MM.1S (cell line): ENCODE measurements around the gene TMEM59L.

ENCODE experiments used
- DNase-seq: peaks from one replicate; pipeline ENCODE4 v3.0.0-alpha.2; 2015
- H2AFZ ChIP-seq: fragments of 300-600 bp; sonication (generic); 2 replicates; pipeline ENCODE4 v1.6.0; 2016; ENCODE audit warnings: antibody characterized with exemption, low read length
- H3F3A ChIP-seq: fragments of 300-600 bp; sonication (generic); 2 replicates; pipeline ENCODE4 v1.6.1; 2016; ENCODE audit warnings: mild to moderate bottlenecking, antibody characterized with exemption, low read length, moderate library complexity, mixed read lengths; ENCODE audit not compliant: insufficient read depth
- H3K27ac ChIP-seq: fragments of 300-600 bp; sonication (generic); 2 replicates; pipeline ENCODE4 v1.5.1; 2016; ENCODE audit warnings: mild to moderate bottlenecking, low read length
- H3K27me3 ChIP-seq: fragments of 300-600 bp; sonication (generic); replicated peaks from 2 replicates; pipeline ENCODE4 v1.6.0; 2016; ENCODE audit warnings: low read length; ENCODE audit not compliant: insufficient read depth
- H3K36me3 ChIP-seq: fragments of 300-600 bp; sonication (generic); replicated peaks from 2 replicates; pipeline ENCODE4 v1.6.1; 2016; ENCODE audit warnings: mild to moderate bottlenecking, low read length, mixed read lengths; ENCODE audit not compliant: insufficient read depth
- H3K4me1 ChIP-seq: fragments of 300-600 bp; sonication (generic); 2 replicates; pipeline ENCODE4 v1.6.1; 2016; ENCODE audit warnings: low read length, mixed read lengths
- H3K4me2 ChIP-seq: fragments of 300-600 bp; sonication (generic); 2 replicates; pipeline ENCODE4 v1.6.0; 2016; ENCODE audit warnings: low read depth, low read length
- H3K4me3 ChIP-seq: fragments of 300-600 bp; sonication (generic); 2 replicates; pipeline ENCODE4 v1.5.1; 2016; ENCODE audit warnings: low read length, mixed read lengths
- H3K79me2 ChIP-seq: fragments of 300-600 bp; sonication (generic); 2 replicates; pipeline ENCODE4 v1.6.1; 2016; ENCODE audit warnings: mixed run types, low read length, mixed read lengths
- H3K9ac ChIP-seq: fragments of 300-600 bp; sonication (generic); 2 replicates; pipeline ENCODE4 v1.6.1; 2016; ENCODE audit warnings: low read length, mixed read lengths
- H3K9me2 ChIP-seq: fragments of 300-600 bp; sonication (generic); replicated peaks from 2 replicates; pipeline ENCODE4 v1.6.1; 2016; ENCODE audit warnings: mild to moderate bottlenecking, low read length, mixed read lengths; ENCODE audit not compliant: insufficient read depth
- H3K9me3 ChIP-seq: fragments of 300-600 bp; sonication (generic); replicated peaks from 2 replicates; pipeline ENCODE4 v1.6.1; 2016; ENCODE audit warnings: mild to moderate bottlenecking, low read length, mixed read lengths; ENCODE audit not compliant: insufficient read depth
- H4K20me1 ChIP-seq: fragments of 300-600 bp; sonication (generic); 2 replicates; pipeline ENCODE4 v1.6.1; 2016; ENCODE audit warnings: mild to moderate bottlenecking, low read length, moderate library complexity, mixed read lengths; ENCODE audit not compliant: insufficient read depth
- EZH2 ChIP-seq: fragments of 300-600 bp; sonication (generic); optimal IDR thresholded peaks from 2 replicates; pipeline ENCODE3; 2017; ENCODE audit warnings: low read depth, mild to moderate bottlenecking, antibody characterized with exemption, low read length, mixed read lengths
- EZH2phosphoT487 ChIP-seq: fragments of 300-600 bp; sonication (generic); IDR thresholded peaks from 2 replicates; pipeline ENCODE4 v1.6.1; 2018; ENCODE audit warnings: antibody characterized with exemption, low read length
- TF ChIP-seq, protein P1 (sequence below): fragments of 300-600 bp; sonication (generic); IDR thresholded peaks from 2 replicates; pipeline ENCODE4 v1.5.1; 2016; ENCODE audit warnings: antibody characterized with exemption, low read length, mixed read lengths

Gene TMEM59L

DNA sequence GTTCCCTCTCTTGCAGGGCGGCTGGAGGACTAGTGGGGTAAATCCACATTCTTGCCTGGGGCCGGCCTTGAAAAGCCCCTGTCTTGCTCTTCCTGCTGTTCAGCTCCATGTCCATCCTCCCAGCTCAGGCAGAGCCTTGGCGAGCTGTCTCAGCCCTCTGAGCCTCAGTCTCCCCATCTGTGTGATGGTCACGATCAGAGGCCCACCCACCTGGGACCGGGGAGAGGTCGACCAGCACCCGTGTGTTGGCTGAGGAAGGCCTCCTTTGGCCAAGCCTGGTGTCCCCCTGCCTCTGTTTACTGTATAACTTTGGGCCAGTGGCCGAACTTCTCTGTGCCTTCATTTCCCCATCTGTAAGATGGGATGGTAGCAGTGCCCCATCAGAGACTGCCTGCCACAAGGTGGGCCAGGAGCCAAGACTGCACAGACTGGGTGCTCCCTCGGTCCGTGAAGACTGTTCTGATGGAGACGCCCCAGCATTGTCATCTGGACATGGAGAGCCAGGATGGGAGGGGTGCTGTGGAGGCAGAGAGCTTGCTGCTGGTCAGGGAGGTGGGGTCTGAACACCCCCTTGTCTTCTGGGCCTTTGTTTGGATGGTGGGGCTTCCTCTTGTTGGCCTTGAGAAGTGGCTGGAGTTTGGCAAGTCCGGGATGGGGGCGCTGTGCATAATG, 42.6 kb downstream of the TMEM59L start:
- Histone ChIP-seq H2AFZ (no peak overlapping the region), H3K4me3 (no peak overlapping the region), H3K9ac (no peak overlapping the region), H3K9me3 (no peaks in the 10 kb centered on the region), H3K9me2 (no peaks in the 10 kb centered on the region), H3F3A (no peaks in the 10 kb centered on the region), H3K4me1 (no peaks in the 10 kb centered on the region), H4K20me1 (no peaks in the 10 kb centered on the region), H3K27ac (no peak overlapping the region), H3K79me2 (no peaks in the 10 kb centered on the region), H3K36me3 (no peaks in the 10 kb centered on the region), H3K4me2 (no peak overlapping the region), H3K27me3 (no peaks in the 10 kb centered on the region)
- TF ChIP-seq EZH2phosphoT487 (no peak), EZH2 (no peak)
- TF ChIP-seq, protein P1, sequence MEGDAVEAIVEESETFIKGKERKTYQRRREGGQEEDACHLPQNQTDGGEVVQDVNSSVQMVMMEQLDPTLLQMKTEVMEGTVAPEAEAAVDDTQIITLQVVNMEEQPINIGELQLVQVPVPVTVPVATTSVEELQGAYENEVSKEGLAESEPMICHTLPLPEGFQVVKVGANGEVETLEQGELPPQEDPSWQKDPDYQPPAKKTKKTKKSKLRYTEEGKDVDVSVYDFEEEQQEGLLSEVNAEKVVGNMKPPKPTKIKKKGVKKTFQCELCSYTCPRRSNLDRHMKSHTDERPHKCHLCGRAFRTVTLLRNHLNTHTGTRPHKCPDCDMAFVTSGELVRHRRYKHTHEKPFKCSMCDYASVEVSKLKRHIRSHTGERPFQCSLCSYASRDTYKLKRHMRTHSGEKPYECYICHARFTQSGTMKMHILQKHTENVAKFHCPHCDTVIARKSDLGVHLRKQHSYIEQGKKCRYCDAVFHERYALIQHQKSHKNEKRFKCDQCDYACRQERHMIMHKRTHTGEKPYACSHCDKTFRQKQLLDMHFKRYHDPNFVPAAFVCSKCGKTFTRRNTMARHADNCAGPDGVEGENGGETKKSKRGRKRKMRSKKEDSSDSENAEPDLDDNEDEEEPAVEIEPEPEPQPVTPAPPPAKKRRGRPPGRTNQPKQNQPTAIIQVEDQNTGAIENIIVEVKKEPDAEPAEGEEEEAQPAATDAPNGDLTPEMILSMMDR = no peak
- no peak for DNase-seq

DNA sequence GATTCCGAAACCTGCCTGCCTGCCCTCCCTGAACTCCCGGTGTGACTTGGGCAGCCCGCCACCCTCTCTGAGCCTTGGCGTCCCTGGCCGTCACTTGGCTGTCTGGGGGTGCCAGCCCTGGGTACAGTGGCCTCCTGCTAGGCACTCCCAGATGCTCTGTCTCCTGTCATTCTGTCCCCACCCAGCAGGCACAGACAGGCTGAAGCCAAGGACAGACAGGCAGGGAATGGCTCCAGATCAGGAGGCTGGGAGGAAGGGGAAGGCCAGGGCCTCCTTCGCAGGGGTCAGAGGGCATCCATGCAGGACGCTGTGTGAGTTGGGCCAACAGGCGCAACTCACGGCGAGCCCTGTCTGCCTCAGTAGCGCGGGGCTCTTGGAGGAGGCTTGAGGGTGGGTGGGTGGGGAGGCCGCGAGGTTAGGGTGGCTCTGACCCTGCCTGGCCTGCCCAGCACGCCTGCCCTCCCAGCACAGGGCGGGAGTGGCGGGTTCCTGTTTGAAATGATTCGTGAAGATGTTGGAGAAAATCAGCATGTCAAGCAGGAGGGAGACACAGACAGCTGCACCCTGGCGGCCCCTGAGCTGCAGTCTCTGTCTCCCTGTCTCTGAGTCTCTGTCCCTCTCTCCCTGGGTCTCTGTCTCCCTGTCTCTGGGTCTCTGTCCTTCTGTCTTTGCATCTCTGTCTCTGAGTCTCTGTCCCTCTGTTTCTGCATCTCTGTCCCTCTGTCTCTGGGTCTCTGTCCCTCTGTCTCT, 43.8 kb downstream of the TMEM59L start:
- H3K9me2 ChIP-seq = no peaks in the 10 kb centered on the region

DNA sequence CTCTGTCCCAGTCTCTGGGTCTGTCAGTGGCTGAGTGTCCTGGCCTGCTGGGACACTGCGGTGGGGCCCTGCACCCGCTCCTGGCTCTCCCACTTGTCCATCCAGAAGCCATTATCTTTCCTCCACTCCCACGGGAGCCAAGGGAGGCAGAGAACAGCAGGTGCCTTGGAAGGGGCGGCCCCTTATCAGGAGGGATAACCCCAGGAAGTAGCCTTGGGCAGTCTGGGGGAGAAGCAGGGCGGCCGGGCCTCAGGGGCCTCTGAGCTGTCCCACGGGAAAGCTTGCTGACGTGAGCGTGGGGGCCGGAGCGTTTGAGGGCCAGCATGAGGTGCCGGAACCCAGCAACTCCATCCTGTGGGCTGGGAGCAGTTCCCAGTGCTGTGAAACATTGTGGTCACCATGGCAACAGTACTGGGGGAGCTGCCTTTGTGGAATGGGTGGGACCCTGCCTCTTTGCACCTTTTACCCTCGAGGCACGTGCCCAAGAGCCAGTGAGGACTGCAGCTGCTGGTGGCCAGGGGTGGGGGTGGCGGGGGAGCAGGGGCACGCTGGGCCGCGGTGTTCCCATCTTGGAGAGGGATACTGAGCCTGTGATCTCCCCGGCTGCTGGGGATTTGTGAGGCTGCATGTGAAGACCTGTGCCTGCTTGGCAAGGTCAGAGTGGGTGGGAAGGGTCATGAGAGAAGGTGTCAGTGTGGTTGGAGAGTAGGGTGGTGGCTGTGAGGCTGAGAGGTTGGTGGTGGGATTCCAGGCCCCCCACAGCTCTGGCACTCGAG, 45.1 kb downstream of the TMEM59L start:
- Histone ChIP-seq H3K27me3 (no peaks in the 10 kb centered on the region), H2AFZ (no peak overlapping the region), H3K36me3 (no peaks in the 10 kb centered on the region), H3K9ac (no peak overlapping the region), H3K9me3 (no peaks in the 10 kb centered on the region), H3K4me3 (no peak overlapping the region), H3K9me2 (no peaks in the 10 kb centered on the region), H3K27ac (no peak overlapping the region), H3K79me2 (no peaks in the 10 kb centered on the region), H3K4me2 (no peak overlapping the region), H4K20me1 (no peaks in the 10 kb centered on the region), H3K4me1 (no peaks in the 10 kb centered on the region), H3F3A (no peaks in the 10 kb centered on the region)
- no peak for TF ChIP-seq EZH2
- no peak for TF ChIP-seq EZH2phosphoT487
- TF ChIP-seq, protein P1 = no peak
- no peak for DNase-seq

More for the DNA sequence above, 43.8 kb downstream of the TMEM59L start:
- no peaks in the 10 kb centered on the region for H3K79me2 ChIP-seq
- H3K4me2 ChIP-seq = no peak overlapping the region
- H3K9ac ChIP-seq = no peak overlapping the region
- H3K27ac ChIP-seq = no peak overlapping the region
- DNase-seq = no peak
- H3K9me3 ChIP-seq = no peaks in the 10 kb centered on the region
- H3K36me3 ChIP-seq = no peaks in the 10 kb centered on the region
- TF ChIP-seq, protein P1 = no peak
- no peak for TF ChIP-seq EZH2
- no peak for TF ChIP-seq EZH2phosphoT487
- no peaks in the 10 kb centered on the region for H3K4me1 ChIP-seq
- no peak overlapping the region for H2AFZ ChIP-seq
- no peak overlapping the region for H3K4me3 ChIP-seq
- H3F3A ChIP-seq = no peaks in the 10 kb centered on the region
- H3K27me3 ChIP-seq = no peaks in the 10 kb centered on the region
- H4K20me1 ChIP-seq = no peaks in the 10 kb centered on the region
